ENCODE results near the gene CD81.

CD81 gene

DNA sequence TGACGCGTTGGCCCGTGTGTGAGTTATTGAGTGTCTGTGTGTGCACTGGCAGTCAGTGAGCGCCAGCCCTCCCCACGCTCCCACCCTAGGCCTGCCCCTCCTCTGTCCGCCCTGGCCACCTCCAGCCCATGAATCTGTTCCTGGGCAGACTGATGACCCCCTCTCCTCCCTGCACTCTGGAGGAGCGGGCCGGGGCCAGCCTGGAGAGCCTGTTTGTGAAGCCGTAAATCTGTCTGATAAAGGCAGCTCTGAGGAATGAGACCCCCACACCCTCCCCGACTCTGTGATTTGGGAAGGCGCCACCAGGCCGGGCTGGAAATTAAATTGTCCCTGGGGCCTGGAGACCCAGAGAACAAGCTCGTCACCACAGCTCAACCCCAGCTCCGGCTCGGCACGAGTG, 32.0 kb downstream of the CD81 start:
- no peak overlapping the region for H2AFZ ChIP-seq (ENCODE audit: low read depth, low read length)
- H3K79me2 ChIP-seq (ENCODE audit: low read length) = no peaks in the 10 kb centered on the region
- H3K4me1 ChIP-seq (ENCODE audit: low read length) = no peaks in the 10 kb centered on the region
- H4K20me1 ChIP-seq (ENCODE audit: insufficient read depth, low read length) = no peaks in the 10 kb centered on the region
- no peaks in the 10 kb centered on the region for H3K27me3 ChIP-seq (ENCODE audit: low read depth, low read length)
- TF ChIP-seq EZH2phosphoT487 (IDR thresholded peaks at IDR 0.05; ENCODE audit: low read depth) = no peak
- TF ChIP-seq, protein P1, sequence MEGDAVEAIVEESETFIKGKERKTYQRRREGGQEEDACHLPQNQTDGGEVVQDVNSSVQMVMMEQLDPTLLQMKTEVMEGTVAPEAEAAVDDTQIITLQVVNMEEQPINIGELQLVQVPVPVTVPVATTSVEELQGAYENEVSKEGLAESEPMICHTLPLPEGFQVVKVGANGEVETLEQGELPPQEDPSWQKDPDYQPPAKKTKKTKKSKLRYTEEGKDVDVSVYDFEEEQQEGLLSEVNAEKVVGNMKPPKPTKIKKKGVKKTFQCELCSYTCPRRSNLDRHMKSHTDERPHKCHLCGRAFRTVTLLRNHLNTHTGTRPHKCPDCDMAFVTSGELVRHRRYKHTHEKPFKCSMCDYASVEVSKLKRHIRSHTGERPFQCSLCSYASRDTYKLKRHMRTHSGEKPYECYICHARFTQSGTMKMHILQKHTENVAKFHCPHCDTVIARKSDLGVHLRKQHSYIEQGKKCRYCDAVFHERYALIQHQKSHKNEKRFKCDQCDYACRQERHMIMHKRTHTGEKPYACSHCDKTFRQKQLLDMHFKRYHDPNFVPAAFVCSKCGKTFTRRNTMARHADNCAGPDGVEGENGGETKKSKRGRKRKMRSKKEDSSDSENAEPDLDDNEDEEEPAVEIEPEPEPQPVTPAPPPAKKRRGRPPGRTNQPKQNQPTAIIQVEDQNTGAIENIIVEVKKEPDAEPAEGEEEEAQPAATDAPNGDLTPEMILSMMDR (IDR thresholded peaks at IDR 0.05; ENCODE audit: low read depth, low read length) = no peak
- H3K36me3 ChIP-seq (replicated peaks; ENCODE audit: low read depth, low read length) = no peaks in the 10 kb centered on the region
- no peak overlapping the region for H3K4me2 ChIP-seq (ENCODE audit: low read length)
- no peak overlapping the region for H3K9ac ChIP-seq (ENCODE audit: low read length)
- no peaks in the 10 kb centered on the region for H3K9me3 ChIP-seq (ENCODE audit: insufficient read depth, low read length)
- H3K4me3 ChIP-seq (ENCODE audit: low read length) = no peak overlapping the region
- H3K27ac ChIP-seq (ENCODE audit: low read length) = no peak overlapping the region

DNA sequence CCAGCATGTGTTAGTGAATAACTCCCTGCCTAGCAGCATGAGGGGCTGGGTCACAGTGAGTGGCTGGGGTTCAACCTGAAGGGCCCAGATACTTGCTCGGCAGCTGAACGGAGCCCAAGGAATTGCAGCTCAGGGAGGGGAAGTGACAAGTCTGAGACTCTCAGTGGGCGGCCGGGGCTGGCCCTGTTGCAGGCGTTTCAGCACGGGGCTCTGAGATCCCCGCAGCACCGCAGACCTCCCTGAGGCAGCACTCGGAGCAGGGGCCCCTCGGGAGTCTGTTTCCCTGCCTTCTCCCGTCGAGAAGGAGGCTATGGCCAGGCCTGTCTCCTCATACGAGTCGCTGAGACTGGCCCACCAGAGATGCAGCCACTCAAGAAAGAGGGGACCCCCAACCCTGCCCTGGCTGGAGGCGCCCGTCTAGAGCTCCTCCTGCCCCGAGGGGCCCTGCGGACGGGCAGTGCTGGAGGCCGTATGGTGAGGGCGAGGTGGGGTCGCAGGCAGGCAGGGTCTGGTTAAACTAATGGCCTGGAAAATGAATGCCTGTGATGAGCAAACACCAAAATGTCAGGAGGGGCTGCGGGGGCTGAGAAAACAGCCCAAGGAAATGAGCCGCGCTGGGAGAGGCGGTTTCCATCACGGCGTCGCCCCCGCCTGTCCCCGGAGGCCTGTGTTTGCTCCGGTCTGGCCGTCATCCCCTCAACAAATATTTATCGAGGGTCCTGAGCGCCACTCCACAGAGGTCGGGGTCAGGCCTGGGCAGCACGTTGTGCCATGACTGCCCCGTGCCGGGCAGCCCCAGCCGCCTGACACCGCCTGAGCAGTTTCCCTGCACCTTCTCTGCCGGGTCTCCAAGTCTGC, 32.7 kb downstream of the CD81 start:
- Histone ChIP-seq H2AFZ (ENCODE audit: low read depth, low read length) (no peak overlapping the region), H3K27ac (ENCODE audit: low read length) (no peak overlapping the region), H3K9ac (ENCODE audit: low read length) (no peak overlapping the region), H3K4me2 (ENCODE audit: low read length) (no peak overlapping the region), H3K4me1 (ENCODE audit: low read length) (no peaks in the 10 kb centered on the region), H3K4me3 (ENCODE audit: low read length) (no peak overlapping the region), H3K36me3 (replicated peaks; ENCODE audit: low read depth, low read length) (no peaks in the 10 kb centered on the region), H4K20me1 (ENCODE audit: insufficient read depth, low read length) (no peaks in the 10 kb centered on the region), H3K9me3 (ENCODE audit: insufficient read depth, low read length) (no peaks in the 10 kb centered on the region), H3K79me2 (ENCODE audit: low read length) (no peaks in the 10 kb centered on the region), H3K27me3 (ENCODE audit: low read depth, low read length) (no peaks in the 10 kb centered on the region)
- no peak for TF ChIP-seq EZH2phosphoT487 (IDR thresholded peaks at IDR 0.05; ENCODE audit: low read depth)
- TF ChIP-seq, protein P1 (IDR thresholded peaks at IDR 0.05; ENCODE audit: low read depth, low read length) = no peak

DNA sequence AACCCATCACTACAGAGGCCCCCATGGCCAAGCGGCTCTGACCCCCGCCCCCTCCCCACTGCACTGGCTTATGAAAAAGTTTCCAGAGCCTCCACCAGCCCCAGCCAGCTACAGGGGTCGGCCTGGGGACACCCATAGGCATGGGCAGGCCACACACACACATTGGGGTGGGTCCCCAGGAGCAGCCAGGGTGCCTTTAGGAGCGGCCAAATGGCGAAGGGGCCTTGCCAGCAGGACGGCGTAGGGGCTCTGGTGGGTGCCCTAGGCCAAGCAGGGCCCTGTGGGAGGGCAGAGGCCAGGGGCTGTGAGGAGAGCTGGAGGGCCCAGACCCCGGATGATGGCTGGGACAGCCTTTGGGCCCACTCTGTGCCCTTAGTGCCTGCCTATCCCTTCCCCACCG, 33.5 kb downstream of the CD81 start:
- Histone ChIP-seq H3K27me3 (ENCODE audit: low read depth, low read length) (no peaks in the 10 kb centered on the region), H3K9ac (ENCODE audit: low read length) (no peak overlapping the region), H3K27ac (ENCODE audit: low read length) (no peak overlapping the region), H3K79me2 (ENCODE audit: low read length) (no peaks in the 10 kb centered on the region), H2AFZ (ENCODE audit: low read depth, low read length) (no peak overlapping the region), H3K36me3 (replicated peaks; ENCODE audit: low read depth, low read length) (no peaks in the 10 kb centered on the region), H3K4me2 (ENCODE audit: low read length) (no peak overlapping the region), H3K4me1 (ENCODE audit: low read length) (no peaks in the 10 kb centered on the region), H3K4me3 (ENCODE audit: low read length) (no peak overlapping the region), H3K9me3 (ENCODE audit: insufficient read depth, low read length) (no peaks in the 10 kb centered on the region), H4K20me1 (ENCODE audit: insufficient read depth, low read length) (no peaks in the 10 kb centered on the region)
- no peak for TF ChIP-seq EZH2phosphoT487 (IDR thresholded peaks at IDR 0.05; ENCODE audit: low read depth)
- TF ChIP-seq, protein P1 (IDR thresholded peaks at IDR 0.05; ENCODE audit: low read depth, low read length) = no peak

DNA sequence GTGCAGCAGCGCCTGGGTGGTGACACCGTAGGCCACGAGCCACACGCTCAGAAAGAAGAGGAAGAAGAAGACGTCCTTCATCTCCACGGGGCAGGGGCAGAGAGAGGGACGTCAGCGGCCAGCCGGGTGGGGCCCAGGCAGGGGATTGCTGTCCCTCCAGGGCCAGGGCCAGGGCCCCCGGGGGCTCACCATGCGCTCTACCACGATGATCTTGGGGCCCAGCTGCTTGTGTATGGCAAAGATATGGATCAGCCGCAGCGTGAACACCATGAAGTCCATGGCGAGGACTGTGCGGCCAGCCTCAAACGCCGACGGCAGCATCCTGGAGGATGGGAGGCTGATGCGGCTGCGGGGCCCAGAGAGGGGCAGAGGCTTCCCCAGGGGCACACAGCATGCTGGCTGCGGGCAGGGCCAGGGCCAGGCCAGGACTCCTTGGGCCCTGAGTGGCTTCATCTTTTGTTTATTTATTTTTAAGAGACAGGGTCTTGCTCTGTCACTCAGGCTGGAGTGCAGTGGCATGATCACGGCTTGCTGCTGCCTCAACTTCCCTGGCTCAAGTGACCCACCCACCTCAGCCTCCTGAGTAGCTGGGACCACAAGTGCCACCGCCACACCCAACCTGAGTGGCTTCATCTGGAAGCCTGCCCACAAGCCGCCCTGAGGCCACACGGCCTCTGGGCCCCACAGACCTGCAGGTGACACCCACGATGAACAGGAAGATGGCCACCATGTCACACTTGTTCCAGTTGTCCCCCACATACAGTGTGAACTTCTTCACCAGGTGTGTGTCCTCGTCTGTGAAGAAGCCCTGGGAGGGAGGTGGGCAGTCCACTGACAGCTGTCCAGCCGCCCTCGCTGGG, 34.6 kb downstream of the CD81 start:
- TF ChIP-seq, protein P1 (IDR thresholded peaks at IDR 0.05; ENCODE audit: low read depth, low read length) = no peak
- TF ChIP-seq EZH2phosphoT487 (IDR thresholded peaks at IDR 0.05; ENCODE audit: low read depth) = no peak
- no peaks in the 10 kb centered on the region for H4K20me1 ChIP-seq (ENCODE audit: insufficient read depth, low read length)
- no peaks in the 10 kb centered on the region for H3K27me3 ChIP-seq (ENCODE audit: low read depth, low read length)
- no peak overlapping the region for H3K9ac ChIP-seq (ENCODE audit: low read length)
- no peak overlapping the region for H3K4me3 ChIP-seq (ENCODE audit: low read length)
- H3K36me3 ChIP-seq (replicated peaks; ENCODE audit: low read depth, low read length) = no peaks in the 10 kb centered on the region
- no peaks in the 10 kb centered on the region for H3K9me3 ChIP-seq (ENCODE audit: insufficient read depth, low read length)
- no peak overlapping the region for H2AFZ ChIP-seq (ENCODE audit: low read depth, low read length)
- H3K27ac ChIP-seq (ENCODE audit: low read length) = no peak overlapping the region
- H3K79me2 ChIP-seq (ENCODE audit: low read length) = no peaks in the 10 kb centered on the region
- H3K4me2 ChIP-seq (ENCODE audit: low read length) = no peak overlapping the region
- H3K4me1 ChIP-seq (ENCODE audit: low read length) = no peaks in the 10 kb centered on the region
